AG10803 (cell line): ENCODE data around the gene FOXL2.
A peak's percentile ranks its signal among the peaks of the same experiment; 100 is the strongest.

Experiments
- DNase-seq: peaks from one replicate; pipeline ENCODE4 v3.0.0; 2010; ENCODE audit warnings: low read depth
- H3K4me3 ChIP-seq: 2 replicates; pipeline ENCODE4 v1.5.1; 2011; ENCODE audit warnings: mild to moderate bottlenecking, low read length, control low read depth
- TF ChIP-seq, protein P1 (sequence below): conservative IDR thresholded peaks from 2 replicates; pipeline ENCODE4 v1.5.1; 2011; ENCODE audit warnings: mild to moderate bottlenecking, low read length, control low read depth, inconsistent platforms

Gene FOXL2

GRCh38 chr3:138941259-138941885, 5.6 kb downstream of the FOXL2 start:
- TF ChIP-seq, protein P1, sequence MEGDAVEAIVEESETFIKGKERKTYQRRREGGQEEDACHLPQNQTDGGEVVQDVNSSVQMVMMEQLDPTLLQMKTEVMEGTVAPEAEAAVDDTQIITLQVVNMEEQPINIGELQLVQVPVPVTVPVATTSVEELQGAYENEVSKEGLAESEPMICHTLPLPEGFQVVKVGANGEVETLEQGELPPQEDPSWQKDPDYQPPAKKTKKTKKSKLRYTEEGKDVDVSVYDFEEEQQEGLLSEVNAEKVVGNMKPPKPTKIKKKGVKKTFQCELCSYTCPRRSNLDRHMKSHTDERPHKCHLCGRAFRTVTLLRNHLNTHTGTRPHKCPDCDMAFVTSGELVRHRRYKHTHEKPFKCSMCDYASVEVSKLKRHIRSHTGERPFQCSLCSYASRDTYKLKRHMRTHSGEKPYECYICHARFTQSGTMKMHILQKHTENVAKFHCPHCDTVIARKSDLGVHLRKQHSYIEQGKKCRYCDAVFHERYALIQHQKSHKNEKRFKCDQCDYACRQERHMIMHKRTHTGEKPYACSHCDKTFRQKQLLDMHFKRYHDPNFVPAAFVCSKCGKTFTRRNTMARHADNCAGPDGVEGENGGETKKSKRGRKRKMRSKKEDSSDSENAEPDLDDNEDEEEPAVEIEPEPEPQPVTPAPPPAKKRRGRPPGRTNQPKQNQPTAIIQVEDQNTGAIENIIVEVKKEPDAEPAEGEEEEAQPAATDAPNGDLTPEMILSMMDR: peak; percentile 56

DNA sequence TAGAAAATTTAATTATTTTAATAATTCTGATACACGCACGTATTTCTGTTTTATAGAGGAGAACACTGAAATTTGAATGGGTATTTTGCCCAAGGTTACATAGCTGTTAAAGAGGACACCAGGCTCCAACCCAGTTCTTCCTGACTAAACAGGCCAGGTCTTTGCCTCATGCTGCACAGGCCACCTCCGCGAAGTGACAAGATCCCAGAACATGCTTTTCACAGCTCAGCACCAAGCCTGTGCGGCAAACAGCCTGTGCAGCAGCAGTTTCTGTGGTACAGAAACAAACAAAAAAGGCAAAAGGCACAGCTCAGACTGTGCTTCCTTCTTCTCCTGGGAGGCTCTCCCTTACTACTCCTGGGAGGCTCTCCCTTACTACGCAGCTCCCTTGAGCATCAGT, 6.5 kb downstream of the FOXL2 start:
- no peak overlapping the region for H3K4me3 ChIP-seq
- TF ChIP-seq, protein P1: no peak
- DNase-seq: no peak

More at GRCh38 chr3:138941259-138941885, 5.6 kb downstream of the FOXL2 start:
- H3K4me3 ChIP-seq: no peak overlapping the region
- peak; percentile 48 for DNase-seq

GRCh38 chr3:138939561-138940241, 7.2 kb downstream of the FOXL2 start:
- H3K4me3 ChIP-seq: no peak overlapping the region
- TF ChIP-seq, protein P1: no peak
- no peak for DNase-seq

GRCh38 chr3:138938877-138939560, 7.9 kb downstream of the FOXL2 start:
- H3K4me3 ChIP-seq: no peak overlapping the region
- TF ChIP-seq, protein P1: no peak
- no peak for DNase-seq

DNA sequence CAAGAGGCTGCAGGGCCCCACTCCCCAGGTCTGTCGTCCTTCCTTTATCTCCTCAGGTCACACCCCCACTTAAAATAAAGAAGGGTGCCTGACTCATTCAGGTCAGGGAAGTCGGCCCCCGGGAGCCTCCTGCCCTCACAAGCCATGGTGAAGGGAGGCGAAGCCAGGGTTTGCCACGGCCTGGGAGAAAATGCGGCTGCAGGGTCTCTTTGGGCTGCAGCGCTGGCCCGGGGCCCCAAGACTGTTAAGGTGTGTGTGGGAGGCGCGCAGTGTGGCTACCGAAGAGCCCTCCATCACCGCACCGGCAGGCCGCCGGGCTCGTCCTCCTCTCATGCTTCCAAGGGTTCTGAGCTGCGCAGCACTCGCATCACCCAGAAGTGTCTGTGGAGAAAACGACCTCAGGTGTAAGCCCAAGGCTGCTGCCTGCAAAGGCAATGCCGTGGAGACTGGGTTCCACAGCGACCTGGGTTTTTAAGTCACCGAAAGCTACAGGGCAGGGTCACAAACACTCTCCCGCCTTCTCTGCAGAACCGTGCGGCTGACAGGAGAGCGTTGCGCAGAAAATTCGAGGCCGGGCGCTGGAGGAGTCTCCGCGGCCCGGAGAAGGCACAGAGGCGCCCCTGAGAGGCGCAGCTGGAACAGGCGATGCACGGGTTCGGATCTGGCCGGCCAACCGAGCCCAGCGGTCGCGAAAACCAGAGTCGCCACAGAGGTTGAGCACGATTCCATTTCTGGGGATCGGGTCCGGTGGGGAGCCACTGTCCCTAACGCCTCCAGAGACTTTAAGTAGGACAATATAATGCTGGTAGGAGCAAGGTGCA, 8.7 kb downstream of the FOXL2 start:
- no peak for DNase-seq
- TF ChIP-seq, protein P1: no peak
- no peak overlapping the region for H3K4me3 ChIP-seq

GRCh38 chr3:138937690-138938055, 9.3 kb downstream of the FOXL2 start:
- TF ChIP-seq, protein P1: no peak
- no peak overlapping the region for H3K4me3 ChIP-seq
- DNase-seq: no peak
